SH-SY5Y (cell line): ENCODE measurements around the gene SRF.

ENCODE experiments used
- GATA2 ChIP-seq: IDR thresholded peaks from 2 replicates; pipeline ENCODE4 v1.6.1; 2011; ENCODE audit warnings: mild to moderate bottlenecking, low read depth, low read length
- GATA3 ChIP-seq: IDR thresholded peaks from 2 replicates; pipeline ENCODE4 v1.6.1; 2011; ENCODE audit warnings: low read depth, mild to moderate bottlenecking, low read length, moderate library complexity

- TF ChIP-seq GATA3 (no peak), GATA2 (no peak)
Observed at GRCh38 chr6:43150051-43150751, 20.9 kb upstream of the SRF start.
